Glutamatergic neuron (in vitro differentiated cells): ENCODE data around the gene PKD2. TPM values are rescaled to one million over a fixed set of nuclear protein-coding genes. Genes with fewer than 3 reads are reported as not detected.

Experiments
- DNase-seq: peaks from one replicate; pipeline ENCODE4 v3.0.0; 2022
- H3K27ac Mint-ChIP-seq: one replicate; pipeline ENCODE4 v1.8.0; 2020; ENCODE audit warnings: mild to moderate bottlenecking, mixed read lengths, inconsistent platforms; ENCODE audit not compliant: unreplicated experiment
- H3K27me3 Mint-ChIP-seq: one replicate; pipeline ENCODE4 v1.8.0; 2020; ENCODE audit warnings: mild to moderate bottlenecking, moderate library complexity, mixed read lengths, inconsistent platforms; ENCODE audit not compliant: unreplicated experiment
- H3K36me3 Mint-ChIP-seq: one replicate; pipeline ENCODE4 v1.8.0; 2020; ENCODE audit warnings: mild to moderate bottlenecking, mixed read lengths, inconsistent platforms; ENCODE audit not compliant: unreplicated experiment
- H3K4me1 Mint-ChIP-seq: one replicate; pipeline ENCODE4 v1.8.0; 2020; ENCODE audit warnings: mild to moderate bottlenecking, low read depth, mixed read lengths, inconsistent platforms; ENCODE audit not compliant: unreplicated experiment
- H3K4me3 Mint-ChIP-seq: one replicate; pipeline ENCODE4 v1.8.0; 2020; ENCODE audit warnings: mild to moderate bottlenecking, mixed read lengths, inconsistent platforms; ENCODE audit not compliant: unreplicated experiment
- H3K9me3 Mint-ChIP-seq: one replicate; pipeline ENCODE4 v1.8.0; 2020; ENCODE audit warnings: mild to moderate bottlenecking, moderate library complexity, mixed read lengths, inconsistent platforms; ENCODE audit not compliant: unreplicated experiment
- CTCF ChIP-seq: fragments of 200-600 bp; sonication (generic); IDR thresholded peaks from one replicate; pipeline ENCODE4 v1.5.0; 2021; ENCODE audit not compliant: partially characterized antibody, unreplicated experiment
- total RNA-seq: library from RNA; stranded (reverse); fragmentation: NEBNext Ultra II Directional; extraction: Animal tissue kit (Norgen Biotek cat#: 25700); gene quantifications from one replicate; pipeline ENCODE4 v1.2.1, GENCODE V29; 2021; ENCODE audit not compliant: unreplicated experiment

Gene PKD2
- total RNA-seq, 1 donor from 2014 or later: 20.7 TPM

- Mint-ChIP-seq H3K4me3 (no peak overlapping the region), H3K27ac (no peak overlapping the region), H3K36me3 (no peaks in the 10 kb centered on the region), H3K27me3 (no peaks in the 10 kb centered on the region), H3K4me1 (no peaks in the 10 kb centered on the region), H3K9me3 (no peaks in the 10 kb centered on the region)
- no peak for TF ChIP-seq CTCF
- no peak for DNase-seq
These were observed 33.3 kb downstream of the PKD2 start for GRCh38 chr4:88040707-88041106.

DNA sequence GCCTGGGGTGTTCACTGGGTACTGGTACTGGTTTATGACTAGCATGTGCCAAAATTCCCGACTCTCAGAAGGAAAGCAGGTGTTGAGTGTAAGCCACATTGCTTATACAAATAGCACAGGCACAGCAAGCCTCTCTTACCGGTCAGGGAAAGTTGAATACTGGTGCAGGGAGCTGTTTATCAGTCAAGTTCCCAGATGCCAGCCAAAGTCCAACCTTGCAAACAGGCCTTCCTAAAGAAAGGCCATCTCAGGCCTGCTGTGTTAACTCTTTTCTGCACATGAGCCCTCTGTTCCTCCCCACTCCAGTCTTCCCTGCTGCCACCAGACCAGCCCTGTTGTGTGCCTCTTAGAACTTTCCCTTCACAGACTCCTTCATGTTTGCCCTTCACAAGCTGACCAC, 34.2 kb downstream of the PKD2 start:
- no peaks in the 10 kb centered on the region for H3K36me3 Mint-ChIP-seq
- no peaks in the 10 kb centered on the region for H3K4me1 Mint-ChIP-seq
- H3K9me3 Mint-ChIP-seq: no peaks in the 10 kb centered on the region
- no peak overlapping the region for H3K27ac Mint-ChIP-seq
- no peak for TF ChIP-seq CTCF
- DNase-seq: no peak
- H3K27me3 Mint-ChIP-seq: no peaks in the 10 kb centered on the region
- no peak overlapping the region for H3K4me3 Mint-ChIP-seq

- DNase-seq: no peak
These were observed 35.6 kb downstream of the PKD2 start for GRCh38 chr4:88043001-88043400.

GRCh38 chr4:88043586-88044340, 36.3 kb downstream of the PKD2 start:
- Mint-ChIP-seq H3K27ac (no peak overlapping the region), H3K27me3 (no peaks in the 10 kb centered on the region), H3K9me3 (no peaks in the 10 kb centered on the region), H3K4me3 (no peak overlapping the region), H3K4me1 (no peaks in the 10 kb centered on the region), H3K36me3 (no peaks in the 10 kb centered on the region)
- no peak for TF ChIP-seq CTCF
- no peak for DNase-seq

More at GRCh38 chr4:88043001-88043400, 35.6 kb downstream of the PKD2 start:
- Mint-ChIP-seq H3K4me1 (no peaks in the 10 kb centered on the region), H3K4me3 (no peak overlapping the region), H3K27ac (no peak overlapping the region), H3K9me3 (no peaks in the 10 kb centered on the region), H3K27me3 (no peaks in the 10 kb centered on the region), H3K36me3 (no peaks in the 10 kb centered on the region)
- TF ChIP-seq CTCF: no peak

DNA sequence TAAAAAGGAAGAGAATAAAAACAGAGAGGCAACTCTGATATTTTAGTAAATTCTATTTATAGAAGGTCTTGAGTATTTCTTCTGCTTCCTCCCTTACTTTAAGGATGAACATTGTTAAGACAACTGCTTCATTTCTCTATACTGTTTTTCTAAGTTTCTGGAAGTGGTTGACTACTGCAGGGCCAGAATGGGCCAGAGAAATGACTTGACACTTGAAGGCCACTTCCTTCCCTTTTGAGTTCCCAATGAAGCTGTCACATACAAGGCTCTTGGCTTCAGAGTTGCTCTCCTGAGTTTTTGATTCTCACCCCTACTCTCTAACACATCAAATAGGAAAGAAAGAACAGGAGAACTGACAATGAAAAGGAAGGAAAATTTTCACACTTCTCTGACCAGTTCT, 37.6 kb downstream of the PKD2 start:
- no peaks in the 10 kb centered on the region for H3K36me3 Mint-ChIP-seq
- no peak overlapping the region for H3K27ac Mint-ChIP-seq
- no peak for TF ChIP-seq CTCF
- H3K4me1 Mint-ChIP-seq: no peaks in the 10 kb centered on the region
- H3K9me3 Mint-ChIP-seq: no peaks in the 10 kb centered on the region
- H3K27me3 Mint-ChIP-seq: no peaks in the 10 kb centered on the region
- DNase-seq: no peak
- no peak overlapping the region for H3K4me3 Mint-ChIP-seq
